ENCODE results near the gene NFX1. TPM values are rescaled to one million over a fixed set of nuclear protein-coding genes. Genes with fewer than 3 reads are reported as not detected.

The NFX1 gene
- total and polyA plus RNA-seq, 2 experiments from 2014 or later: 18.5 to 19.5 TPM

DNA sequence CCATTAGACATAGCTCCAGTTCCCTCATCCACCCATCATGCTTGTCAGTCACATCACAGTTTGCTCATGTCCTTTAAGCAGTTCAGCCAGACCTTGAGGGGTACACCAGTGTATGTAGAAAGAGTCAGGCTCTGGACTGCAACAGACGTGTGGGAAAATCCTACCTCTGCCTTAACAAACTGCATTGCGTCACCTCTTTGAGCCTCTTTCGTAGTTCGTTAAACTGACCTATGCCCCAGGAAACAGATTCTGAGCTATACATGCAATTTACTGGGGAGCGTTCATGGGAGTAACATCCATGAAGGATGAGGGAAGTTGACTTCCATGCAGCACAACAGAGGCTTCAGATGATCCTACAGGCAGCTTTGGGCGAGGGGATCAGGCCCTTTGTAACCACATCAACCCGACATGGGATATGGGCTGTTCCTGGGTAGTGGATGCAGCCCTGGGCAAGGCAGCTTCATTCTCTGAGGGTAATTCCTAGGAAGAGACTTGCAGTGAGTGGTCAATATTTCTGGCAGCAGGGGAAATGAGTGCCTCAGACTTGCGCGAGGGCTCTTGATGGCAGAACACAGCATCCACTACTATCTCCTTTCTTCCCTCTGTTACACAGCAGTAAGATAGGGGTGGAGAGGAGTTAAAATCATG is 46.1 kb upstream of the NFX1 start:
- DNase-seq (ENCODE audit: low spot score): no peak
- Histone ChIP-seq H3K9me3 (ENCODE audit: low read depth) (no peaks in the 10 kb centered on the region), H3K36me3 (replicated peaks; ENCODE audit: insufficient read depth, low read depth) (no peaks in the 10 kb centered on the region), H3K4me1 (ENCODE audit: insufficient read depth) (peaks cover 9% of the 10 kb centered on the region), H2AFZ (no peak overlapping the region), H3K79me2 (no peaks in the 10 kb centered on the region), H3K27me3 (no peaks in the 10 kb centered on the region), H4K20me1 (ENCODE audit: insufficient read depth, poor library complexity, severe bottlenecking) (no peaks in the 10 kb centered on the region), H3K27ac (no peak overlapping the region), H3K9me2 (replicated peaks; ENCODE audit: insufficient read depth) (no peaks in the 10 kb centered on the region), H3K4me3 (no peak overlapping the region), H3K4me2 (no peak overlapping the region)
- TF ChIP-seq CTCF (IDR thresholded peaks at IDR 0.05; ENCODE audit: poor library complexity) (no peak), EZH2phosphoT487 (IDR thresholded peaks at IDR 0.05; ENCODE audit: low read depth, severe bottlenecking, unreplicated experiment) (no peak), EZH2 (IDR thresholded peaks at IDR 0.05; ENCODE audit: borderline replicate concordance) (no peak)
- WGBS (ENCODE audit: low lambda C conversion rate, missing lambda C conversion rate): 75% methylated on average over 9 of the region's 9 CpGs

- no peaks in the 10 kb centered on the region for H3K27me3 ChIP-seq
- TF ChIP-seq CTCF (IDR thresholded peaks at IDR 0.05; ENCODE audit: poor library complexity) (no peak), EZH2phosphoT487 (IDR thresholded peaks at IDR 0.05; ENCODE audit: low read depth, severe bottlenecking, unreplicated experiment) (no peak), EZH2 (IDR thresholded peaks at IDR 0.05; ENCODE audit: borderline replicate concordance) (no peak)
- no peaks in the 10 kb centered on the region for H3K4me1 ChIP-seq (ENCODE audit: insufficient read depth)
- DNase-seq (ENCODE audit: low spot score): no peak
- no peak overlapping the region for H2AFZ ChIP-seq
- no peak overlapping the region for H3K4me2 ChIP-seq
- no peaks in the 10 kb centered on the region for H3K9me3 ChIP-seq (ENCODE audit: low read depth)
- 93% methylated on average over 2 of the region's 2 CpGs for WGBS (ENCODE audit: low lambda C conversion rate, missing lambda C conversion rate)
- no peaks in the 10 kb centered on the region for H4K20me1 ChIP-seq (ENCODE audit: insufficient read depth, poor library complexity, severe bottlenecking)
- H3K27ac ChIP-seq: no peak overlapping the region
- no peaks in the 10 kb centered on the region for H3K79me2 ChIP-seq
- H3K9me2 ChIP-seq (replicated peaks; ENCODE audit: insufficient read depth): no peaks in the 10 kb centered on the region
- no peak overlapping the region for H3K4me3 ChIP-seq
- no peaks in the 10 kb centered on the region for H3K36me3 ChIP-seq (replicated peaks; ENCODE audit: insufficient read depth, low read depth)
Measured at GRCh38 chr9:33245341-33245740, 45.0 kb upstream of the NFX1 start.

DNA sequence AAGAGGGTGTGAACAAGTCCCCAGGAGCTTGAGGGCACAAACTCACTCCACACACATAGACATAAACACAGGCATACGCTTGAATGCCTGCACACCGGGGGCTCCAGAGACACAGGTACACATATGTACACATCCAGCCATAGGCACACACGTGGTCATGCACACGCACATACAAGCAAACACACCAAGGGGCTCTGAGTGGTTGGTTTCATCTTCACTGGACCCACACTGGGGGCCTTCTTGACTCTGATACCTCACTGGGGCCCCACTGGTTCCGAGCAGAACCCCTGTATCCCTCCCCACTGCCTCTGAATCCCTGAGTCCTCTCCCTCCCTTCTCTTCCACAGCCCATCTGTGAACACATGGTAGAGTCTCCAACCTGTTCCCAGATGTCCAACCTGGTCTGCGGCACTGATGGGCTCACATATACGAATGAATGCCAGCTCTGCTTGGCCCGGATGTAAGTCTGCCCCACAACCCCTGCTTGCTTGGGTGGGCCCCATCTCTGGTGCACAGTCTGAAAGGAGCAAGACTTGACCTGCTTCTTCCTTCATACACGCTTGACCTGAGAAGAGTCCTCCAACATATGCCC is 44.0 kb upstream of the NFX1 start:
- Histone ChIP-seq H3K4me2 (no peak overlapping the region), H3K9me2 (replicated peaks; ENCODE audit: insufficient read depth) (no peaks in the 10 kb centered on the region), H3K27ac (no peak overlapping the region), H3K36me3 (replicated peaks; ENCODE audit: insufficient read depth, low read depth) (no peaks in the 10 kb centered on the region), H4K20me1 (ENCODE audit: insufficient read depth, poor library complexity, severe bottlenecking) (no peaks in the 10 kb centered on the region), H3K4me1 (ENCODE audit: insufficient read depth) (no peaks in the 10 kb centered on the region), H2AFZ (no peak overlapping the region), H3K79me2 (no peaks in the 10 kb centered on the region), H3K9me3 (ENCODE audit: low read depth) (no peaks in the 10 kb centered on the region), H3K27me3 (no peaks in the 10 kb centered on the region), H3K4me3 (no peak overlapping the region)
- TF ChIP-seq EZH2phosphoT487 (IDR thresholded peaks at IDR 0.05; ENCODE audit: low read depth, severe bottlenecking, unreplicated experiment): no peak
- TF ChIP-seq CTCF (IDR thresholded peaks at IDR 0.05; ENCODE audit: poor library complexity): no peak
- WGBS (ENCODE audit: low lambda C conversion rate, missing lambda C conversion rate): 97% methylated on average over 9 of the region's 9 CpGs
- DNase-seq (ENCODE audit: low spot score): no peak

Measured in hepatocyte (in vitro differentiated cells).